ENCODE measurements around the gene CGNL1. TPM values are rescaled to one million over a fixed set of nuclear protein-coding genes. Genes with fewer than 3 reads are reported as not detected.

The CGNL1 gene
- total RNA-seq, 1 experiment from 2014 or later = 34.6 TPM

DNA sequence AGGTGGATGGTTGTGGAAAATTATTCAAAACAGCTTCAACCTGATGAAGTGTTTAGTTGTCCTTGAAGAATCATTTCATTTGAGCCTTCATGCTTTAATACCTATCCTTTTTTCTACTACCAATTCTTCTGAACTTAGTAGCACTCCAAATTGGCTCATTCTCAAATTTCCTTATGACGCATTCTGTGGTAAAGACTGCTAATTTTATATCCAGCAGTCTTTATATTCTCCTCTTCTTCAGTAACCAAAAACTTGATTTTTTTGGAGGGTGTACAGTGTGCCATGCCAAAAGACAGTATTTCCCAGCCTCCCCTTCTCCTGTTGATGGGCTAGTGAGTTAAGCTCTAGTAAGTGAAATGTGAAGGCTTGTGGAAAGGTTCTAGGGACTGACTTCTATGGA, 25.2 kb downstream of the CGNL1 start:
- H4K20me1 ChIP-seq (ENCODE audit: control insufficient read depth, insufficient read depth, insufficient read length) = no peaks in the 10 kb centered on the region
- no peak overlapping the region for H2AFZ ChIP-seq (ENCODE audit: low read length)
- H3T11ph ChIP-seq (ENCODE audit: low read length) = no peak overlapping the region
- H3K14ac ChIP-seq (ENCODE audit: insufficient read depth, low read length) = no peak overlapping the region
- no peak overlapping the region for H4K91ac ChIP-seq (ENCODE audit: insufficient read length, low read depth, low read length)
- Mint-ChIP-seq H3K27ac (no peak overlapping the region), H3K4me3 (no peak overlapping the region), H3K27me3 (ENCODE audit: low read depth) (no peaks in the 10 kb centered on the region), H3K9me3 (peaks cover 0 to 3% of the 10 kb centered on the region in 2 experiments; a peak in 2 of 5 replicates), H3K36me3 (ENCODE audit: insufficient read depth in 1 of 3, low read depth in 3 of 3) (peaks cover 12 to 42% (median 19%) of the 10 kb centered on the region in 3 experiments), H3K4me1 (peaks cover 41 to 46% of the 10 kb centered on the region in 2 experiments)
- H4K8ac ChIP-seq (replicated peaks; ENCODE audit: insufficient read length, low read depth, low read length) = no peak overlapping the region
- no peak overlapping the region for H2BK120ac ChIP-seq (ENCODE audit: low read depth, low read length, poor library complexity, severe bottlenecking)
- H3K9me3 ChIP-seq (ENCODE audit: control insufficient read depth, low read depth, low read length) = no peaks in the 10 kb centered on the region
- no peak overlapping the region for H3K18ac ChIP-seq (ENCODE audit: insufficient read length, low read depth, low read length)
- H2AK5ac ChIP-seq (ENCODE audit: insufficient read length, low read length) = no peak overlapping the region
- no peaks in the 10 kb centered on the region for H3K27me3 ChIP-seq (ENCODE audit: insufficient read depth, low read length)
- no peak overlapping the region for H3K4me2 ChIP-seq (ENCODE audit: insufficient read depth, insufficient read length, low read length)
- no peak overlapping the region for H3K56ac ChIP-seq (ENCODE audit: insufficient read length, low read depth, low read length)
- no peaks in the 10 kb centered on the region for H3K79me2 ChIP-seq (ENCODE audit: insufficient read depth, low read length)
- no CpG with 5 or more reads among the region's 1 CpG for WGBS (ENCODE audit: extremely low coverage, insufficient read length, low lambda C conversion rate)
- no peak overlapping the region for H3K27ac ChIP-seq (ENCODE audit: insufficient read length, low read depth, low read length)
- TF ChIP-seq, protein P1, sequence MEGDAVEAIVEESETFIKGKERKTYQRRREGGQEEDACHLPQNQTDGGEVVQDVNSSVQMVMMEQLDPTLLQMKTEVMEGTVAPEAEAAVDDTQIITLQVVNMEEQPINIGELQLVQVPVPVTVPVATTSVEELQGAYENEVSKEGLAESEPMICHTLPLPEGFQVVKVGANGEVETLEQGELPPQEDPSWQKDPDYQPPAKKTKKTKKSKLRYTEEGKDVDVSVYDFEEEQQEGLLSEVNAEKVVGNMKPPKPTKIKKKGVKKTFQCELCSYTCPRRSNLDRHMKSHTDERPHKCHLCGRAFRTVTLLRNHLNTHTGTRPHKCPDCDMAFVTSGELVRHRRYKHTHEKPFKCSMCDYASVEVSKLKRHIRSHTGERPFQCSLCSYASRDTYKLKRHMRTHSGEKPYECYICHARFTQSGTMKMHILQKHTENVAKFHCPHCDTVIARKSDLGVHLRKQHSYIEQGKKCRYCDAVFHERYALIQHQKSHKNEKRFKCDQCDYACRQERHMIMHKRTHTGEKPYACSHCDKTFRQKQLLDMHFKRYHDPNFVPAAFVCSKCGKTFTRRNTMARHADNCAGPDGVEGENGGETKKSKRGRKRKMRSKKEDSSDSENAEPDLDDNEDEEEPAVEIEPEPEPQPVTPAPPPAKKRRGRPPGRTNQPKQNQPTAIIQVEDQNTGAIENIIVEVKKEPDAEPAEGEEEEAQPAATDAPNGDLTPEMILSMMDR (conservative IDR thresholded peaks at IDR 0.05) = no peak
- no peaks in the 10 kb centered on the region for H3K79me1 ChIP-seq (ENCODE audit: insufficient read depth, low read depth, low read length, poor library complexity, severe bottlenecking)
- H3K4ac ChIP-seq (ENCODE audit: low read depth, low read length) = no peak overlapping the region
- H3K4me1 ChIP-seq (ENCODE audit: insufficient read depth, low read length) = peaks cover 11% of the 10 kb centered on the region
- no peak overlapping the region for H3K23ac ChIP-seq (ENCODE audit: insufficient read length, low read depth, low read length)
- H2BK20ac ChIP-seq (ENCODE audit: low read depth, low read length, poor library complexity, severe bottlenecking) = no peak overlapping the region
- H3K23me2 ChIP-seq (ENCODE audit: insufficient read length, low read depth, low read length, poor library complexity, severe bottlenecking) = no peaks in the 10 kb centered on the region
- no peak for DNase-seq
- no peak overlapping the region for H3K9ac ChIP-seq (ENCODE audit: extremely low read depth, insufficient read length, low read length)
- H2BK15ac ChIP-seq (ENCODE audit: low read depth, low read length) = no peak overlapping the region
- no peak overlapping the region for H4K5ac ChIP-seq (ENCODE audit: insufficient read length, low read depth, low read length)
- H2BK5ac ChIP-seq (ENCODE audit: insufficient read length, low read length) = no peak overlapping the region
- no peak overlapping the region for H2BK12ac ChIP-seq (ENCODE audit: insufficient read length, low read depth, low read length)
